Panc1 (cell line): ENCODE measurements around the gene GALNT1.

Experiments
- CTCF ChIP-seq: fragments of 450-650 bp; IDR thresholded peaks from 2 replicates; pipeline ENCODE4 v1.5.1; 2017; ENCODE audit warnings: mild to moderate bottlenecking
- POLR2AphosphoS5 ChIP-seq: IDR thresholded peaks from 2 replicates; pipeline ENCODE4 v1.6.1; 2012; ENCODE audit warnings: mild to moderate bottlenecking, low read depth, low read length, moderate library complexity
- TCF7L2 ChIP-seq: IDR thresholded peaks from 2 replicates; pipeline ENCODE4 v1.6.1; 2011; ENCODE audit warnings: mild to moderate bottlenecking, low read depth, low read length, inconsistent platforms

GRCh38 chr18:35646449-35646848 is 64.9 kb downstream of the GALNT1 start:
- TF ChIP-seq CTCF, result no peak
- TF ChIP-seq POLR2AphosphoS5, result no peak
- TF ChIP-seq TCF7L2, result no peak
